Measurements from ENCODE around the gene ALK. TPM values are rescaled to one million over a fixed set of nuclear protein-coding genes. Genes with fewer than 3 reads are reported as not detected.

The ALK gene
- total RNA-seq, 4 donors from 2014 or later = 0.83 to 1.6 (median 1.2) TPM

- no peak for DNase-seq (ENCODE audit: extremely low spot score)
- Histone ChIP-seq H3K36me3 (no peaks in the 10 kb centered on the region), H3K9me3 (no peaks in the 10 kb centered on the region), H3K27me3 (peaks cover 0 to 17% (median 0%) of the 10 kb centered on the region in 4 donors), H3K4me1 (no peaks in the 10 kb centered on the region), H3K27ac (replicated peaks in 1 of 4) (no peak overlapping the region), H3K4me3 (no peak overlapping the region)
- intact Hi-C loops (cut with DNase I) = no loop called here
- 86% methylated on average over 5 of the region's 5 CpGs for WGBS
- TF ChIP-seq, protein P1, sequence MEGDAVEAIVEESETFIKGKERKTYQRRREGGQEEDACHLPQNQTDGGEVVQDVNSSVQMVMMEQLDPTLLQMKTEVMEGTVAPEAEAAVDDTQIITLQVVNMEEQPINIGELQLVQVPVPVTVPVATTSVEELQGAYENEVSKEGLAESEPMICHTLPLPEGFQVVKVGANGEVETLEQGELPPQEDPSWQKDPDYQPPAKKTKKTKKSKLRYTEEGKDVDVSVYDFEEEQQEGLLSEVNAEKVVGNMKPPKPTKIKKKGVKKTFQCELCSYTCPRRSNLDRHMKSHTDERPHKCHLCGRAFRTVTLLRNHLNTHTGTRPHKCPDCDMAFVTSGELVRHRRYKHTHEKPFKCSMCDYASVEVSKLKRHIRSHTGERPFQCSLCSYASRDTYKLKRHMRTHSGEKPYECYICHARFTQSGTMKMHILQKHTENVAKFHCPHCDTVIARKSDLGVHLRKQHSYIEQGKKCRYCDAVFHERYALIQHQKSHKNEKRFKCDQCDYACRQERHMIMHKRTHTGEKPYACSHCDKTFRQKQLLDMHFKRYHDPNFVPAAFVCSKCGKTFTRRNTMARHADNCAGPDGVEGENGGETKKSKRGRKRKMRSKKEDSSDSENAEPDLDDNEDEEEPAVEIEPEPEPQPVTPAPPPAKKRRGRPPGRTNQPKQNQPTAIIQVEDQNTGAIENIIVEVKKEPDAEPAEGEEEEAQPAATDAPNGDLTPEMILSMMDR (IDR thresholded peaks at IDR 0.05) = no peak
- TF ChIP-seq POLR2A (IDR thresholded peaks at IDR 0.05; ENCODE audit: low read depth) (no peak), EP300 (IDR thresholded peaks at IDR 0.05) (no peak), POLR2AphosphoS5 (IDR thresholded peaks at IDR 0.05) (no peak)
Measured at GRCh38 chr2:29269765-29270109, 651.6 kb downstream of the ALK start.

GRCh38 chr2:29269095-29269764, 652.2 kb downstream of the ALK start:
- Histone ChIP-seq H3K27me3 (peaks cover 0 to 12% (median 0%) of the 10 kb centered on the region in 4 donors), H3K27ac (replicated peaks in 1 of 4) (no peak overlapping the region), H3K4me3 (no peak overlapping the region), H3K4me1 (no peaks in the 10 kb centered on the region), H3K36me3 (no peaks in the 10 kb centered on the region), H3K9me3 (no peaks in the 10 kb centered on the region)
- intact Hi-C loops (cut with DNase I) = no loop called here
- DNase-seq (ENCODE audit: extremely low spot score) = no peak
- TF ChIP-seq EP300 (IDR thresholded peaks at IDR 0.05) = no peak
- TF ChIP-seq, protein P1 (IDR thresholded peaks at IDR 0.05) = no peak
- TF ChIP-seq POLR2A (IDR thresholded peaks at IDR 0.05; ENCODE audit: low read depth) = no peak
- TF ChIP-seq POLR2AphosphoS5 (IDR thresholded peaks at IDR 0.05) = no peak
- WGBS = 92% methylated on average over 11 of the region's 11 CpGs

GRCh38 chr2:29267720-29268119, 653.7 kb downstream of the ALK start:
- Histone ChIP-seq H3K4me3 (no peak overlapping the region), H3K36me3 (no peaks in the 10 kb centered on the region), H3K9me3 (peaks cover 0 to 5% (median 0%) of the 10 kb centered on the region in 4 donors), H3K27ac (replicated peaks in 1 of 4) (no peak overlapping the region), H3K4me1 (no peaks in the 10 kb centered on the region), H3K27me3 (peaks cover 0 to 6% (median 0%) of the 10 kb centered on the region in 4 donors)
- no peak for TF ChIP-seq POLR2A (IDR thresholded peaks at IDR 0.05; ENCODE audit: low read depth)
- TF ChIP-seq, protein P1 (IDR thresholded peaks at IDR 0.05) = no peak
- no peak for TF ChIP-seq POLR2AphosphoS5 (IDR thresholded peaks at IDR 0.05)
- TF ChIP-seq EP300 (IDR thresholded peaks at IDR 0.05) = no peak
- 32% methylated on average over 2 of the region's 2 CpGs for WGBS
- intact Hi-C loops (cut with DNase I) = no loop called here
- no peak for DNase-seq (ENCODE audit: extremely low spot score)

GRCh38 chr2:29263886-29264285, 657.5 kb downstream of the ALK start:
- Histone ChIP-seq H3K4me3 (no peak overlapping the region), H3K27ac (replicated peaks in 1 of 4) (no peak overlapping the region), H3K36me3 (no peaks in the 10 kb centered on the region), H3K27me3 (no peaks in the 10 kb centered on the region), H3K4me1 (no peaks in the 10 kb centered on the region), H3K9me3 (peaks cover 0 to 5% (median 0%) of the 10 kb centered on the region in 4 donors)
- DNase-seq (ENCODE audit: extremely low spot score) = no peak
- TF ChIP-seq EP300 (IDR thresholded peaks at IDR 0.05) (no peak), POLR2A (IDR thresholded peaks at IDR 0.05; ENCODE audit: low read depth) (no peak), POLR2AphosphoS5 (IDR thresholded peaks at IDR 0.05) (no peak)
- TF ChIP-seq, protein P1 (IDR thresholded peaks at IDR 0.05) = no peak
- intact Hi-C loops (cut with DNase I) = no loop called here
- 100% methylated on average over 5 of the region's 5 CpGs for WGBS

Measured in esophagus muscularis mucosa (tissue), 4 donors.